ENCODE measurements around the gene SYNPR. TPM values are rescaled to one million over a fixed set of nuclear protein-coding genes. Genes with fewer than 3 reads are reported as not detected.
A peak's percentile ranks its signal among the peaks of the same experiment; 100 is the strongest.

SYNPR gene
- total RNA-seq, 4 donors from 2014 or later: not detected

DNA sequence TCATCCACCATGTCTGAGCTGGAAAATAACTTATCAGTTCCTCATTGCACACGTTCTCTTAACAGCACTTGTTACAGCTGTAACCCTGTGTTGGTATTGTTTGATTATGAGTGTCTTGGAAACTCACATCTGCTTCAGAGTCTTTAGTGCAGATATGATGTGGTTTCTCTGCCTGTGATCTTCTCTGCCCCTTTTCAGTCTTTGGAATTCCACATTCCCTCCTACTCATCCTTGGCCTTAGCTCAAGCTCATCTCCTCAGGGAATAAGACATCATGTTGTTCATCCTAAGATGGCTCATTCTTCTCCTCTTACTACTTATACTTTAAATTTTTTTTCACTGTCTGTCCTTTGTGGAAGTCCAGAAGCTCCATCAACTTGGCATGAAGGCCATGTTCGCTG, 77.7 kb downstream of the SYNPR start:
- WGBS, 2 donors (ENCODE audit: low coverage in 1 of 2): 58% methylated on average over 2 of the region's 2 CpGs; no CpG with 5 or more reads in 1 of the 2 donors
- Histone ChIP-seq H3K4me1 (peaks cover 0 to 16% (median 4%) of the 10 kb centered on the region in 4 donors), H3K27ac (no peak overlapping the region), H3K27me3 (no peaks in the 10 kb centered on the region), H3K36me3 (no peaks in the 10 kb centered on the region), H3K4me3 (no peak overlapping the region), H3K9me3 (no peaks in the 10 kb centered on the region)
- TF ChIP-seq POLR2A (IDR thresholded peaks at IDR 0.05) (no peak), EP300 (IDR thresholded peaks at IDR 0.05; ENCODE audit: low read depth) (no peak), POLR2AphosphoS5 (IDR thresholded peaks at IDR 0.05) (no peak)
- TF ChIP-seq, protein P1, sequence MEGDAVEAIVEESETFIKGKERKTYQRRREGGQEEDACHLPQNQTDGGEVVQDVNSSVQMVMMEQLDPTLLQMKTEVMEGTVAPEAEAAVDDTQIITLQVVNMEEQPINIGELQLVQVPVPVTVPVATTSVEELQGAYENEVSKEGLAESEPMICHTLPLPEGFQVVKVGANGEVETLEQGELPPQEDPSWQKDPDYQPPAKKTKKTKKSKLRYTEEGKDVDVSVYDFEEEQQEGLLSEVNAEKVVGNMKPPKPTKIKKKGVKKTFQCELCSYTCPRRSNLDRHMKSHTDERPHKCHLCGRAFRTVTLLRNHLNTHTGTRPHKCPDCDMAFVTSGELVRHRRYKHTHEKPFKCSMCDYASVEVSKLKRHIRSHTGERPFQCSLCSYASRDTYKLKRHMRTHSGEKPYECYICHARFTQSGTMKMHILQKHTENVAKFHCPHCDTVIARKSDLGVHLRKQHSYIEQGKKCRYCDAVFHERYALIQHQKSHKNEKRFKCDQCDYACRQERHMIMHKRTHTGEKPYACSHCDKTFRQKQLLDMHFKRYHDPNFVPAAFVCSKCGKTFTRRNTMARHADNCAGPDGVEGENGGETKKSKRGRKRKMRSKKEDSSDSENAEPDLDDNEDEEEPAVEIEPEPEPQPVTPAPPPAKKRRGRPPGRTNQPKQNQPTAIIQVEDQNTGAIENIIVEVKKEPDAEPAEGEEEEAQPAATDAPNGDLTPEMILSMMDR (IDR thresholded peaks at IDR 0.05): no peak
- intact Hi-C loops (cut with DNase I; ENCODE audit: low total_unique reads): no loop called here
- no peak for DNase-seq
- in situ Hi-C loops (cut with MboI; ENCODE audit: low pct_ligation_motif_present in 1 of 4, low pct_unique_long_range_greater_than_20kb in 1 of 4, low sequenced_read_pairs in 3 of 4): loop anchor here in 2 of 4 donors (10.0 to 25.0 kb wide), 2 partner anchors 206 to 459 kb away; partner anchors contain the start of gene C3orf49 (in 2 of the 2)

DNA sequence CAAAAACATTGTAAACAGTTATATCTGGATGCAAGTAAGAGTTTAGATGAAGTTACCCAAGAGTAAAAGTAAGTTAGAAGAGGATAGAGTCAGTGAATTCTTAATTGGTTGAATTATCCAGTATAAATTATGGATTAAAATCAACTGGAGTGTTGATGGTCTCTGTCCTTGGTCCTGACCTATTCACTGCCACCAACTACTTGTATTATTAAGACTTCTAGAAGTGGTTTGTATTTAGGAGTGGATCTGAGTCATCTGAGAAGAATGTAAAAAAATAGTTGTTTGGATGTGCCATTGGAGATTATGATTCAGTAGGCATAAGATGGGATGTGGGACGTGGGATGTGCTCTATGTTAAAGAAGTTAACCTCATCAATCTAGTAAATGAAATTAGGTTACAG, 86.4 kb downstream of the SYNPR start:
- no peaks in the 10 kb centered on the region for H3K27me3 ChIP-seq
- no peak for DNase-seq
- H3K4me3 ChIP-seq: no peak overlapping the region
- intact Hi-C loops (cut with DNase I; ENCODE audit: low total_unique reads): no loop called here
- in situ Hi-C loops (cut with MboI; ENCODE audit: low pct_ligation_motif_present in 1 of 4, low pct_unique_long_range_greater_than_20kb in 1 of 4, low sequenced_read_pairs in 3 of 4): loop anchor here in 1 of 4 donors (25.0 kb wide), 1 partner anchor 198 kb away; no protein-coding TSS in a partner anchor
- H3K27ac ChIP-seq: no peak overlapping the region
- 0 to 41% methylated on average over 1 of the region's 1 CpG for WGBS, 2 donors (ENCODE audit: low coverage in 1 of 2)
- no peaks in the 10 kb centered on the region for H3K9me3 ChIP-seq
- H3K4me1 ChIP-seq: no peaks in the 10 kb centered on the region
- TF ChIP-seq, protein P1 (IDR thresholded peaks at IDR 0.05): no peak
- TF ChIP-seq POLR2AphosphoS5 (IDR thresholded peaks at IDR 0.05) (no peak), EP300 (IDR thresholded peaks at IDR 0.05; ENCODE audit: low read depth) (no peak), POLR2A (IDR thresholded peaks at IDR 0.05) (no peak)
- no peaks in the 10 kb centered on the region for H3K36me3 ChIP-seq

DNA sequence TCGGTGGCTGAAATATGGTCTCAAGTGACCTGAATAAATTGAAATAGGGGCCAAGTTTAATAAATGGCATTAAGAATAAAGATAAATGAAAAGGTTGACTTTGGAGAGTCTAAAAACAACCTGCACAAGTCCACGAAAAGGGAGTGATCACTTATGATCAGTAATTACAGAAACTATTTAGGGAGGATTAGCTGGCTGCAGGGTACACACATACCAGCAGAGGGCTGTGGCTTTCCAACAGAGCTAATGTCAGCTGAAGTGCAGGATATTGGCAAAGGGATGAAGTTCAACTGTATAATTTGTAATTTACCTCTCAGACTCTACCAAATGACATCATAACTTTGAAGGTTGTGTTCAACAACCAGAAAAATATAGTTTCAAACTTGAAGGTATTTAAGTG, 86.8 kb downstream of the SYNPR start:
- no peak overlapping the region for H3K4me3 ChIP-seq
- H3K27me3 ChIP-seq: no peaks in the 10 kb centered on the region
- 70 to 86% methylated on average over 1 to 2 of the region's 2 CpGs for WGBS, 2 donors (ENCODE audit: low coverage in 1 of 2)
- DNase-seq: no peak
- in situ Hi-C loops (cut with MboI; ENCODE audit: low pct_ligation_motif_present in 1 of 4, low pct_unique_long_range_greater_than_20kb in 1 of 4, low sequenced_read_pairs in 3 of 4): loop anchor here in 1 of 4 donors (25.0 kb wide), 1 partner anchor 197 kb away; no protein-coding TSS in a partner anchor
- intact Hi-C loops (cut with DNase I; ENCODE audit: low total_unique reads): no loop called here
- H3K4me1 ChIP-seq: no peaks in the 10 kb centered on the region
- H3K36me3 ChIP-seq: no peaks in the 10 kb centered on the region
- TF ChIP-seq, protein P1 (IDR thresholded peaks at IDR 0.05): peak in 3 of 5 experiments; percentile 26 to 32 (median 28)
- TF ChIP-seq EP300 (IDR thresholded peaks at IDR 0.05; ENCODE audit: low read depth): no peak
- no peak overlapping the region for H3K27ac ChIP-seq
- H3K9me3 ChIP-seq: no peaks in the 10 kb centered on the region

DNA sequence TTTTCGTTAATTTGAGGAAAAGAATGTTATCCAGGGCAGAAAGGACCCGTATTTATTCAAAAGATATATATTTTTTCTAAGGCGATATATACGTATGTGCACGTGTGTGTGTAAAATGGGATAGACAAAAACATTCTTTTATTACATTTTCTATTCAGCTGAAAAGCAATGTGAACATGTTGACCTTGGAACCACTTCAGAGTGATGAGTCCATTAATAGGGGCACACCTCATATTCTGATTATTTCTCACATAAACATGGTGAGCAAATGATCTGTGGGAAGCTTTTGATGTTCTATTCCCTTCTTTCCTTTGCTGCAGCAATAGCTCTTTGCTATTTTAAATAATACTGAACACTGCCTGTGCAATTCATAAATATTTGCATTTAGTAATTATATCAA, 87.6 kb downstream of the SYNPR start:
- 82 to 89% methylated on average over 5 of the region's 5 CpGs for WGBS, 2 donors (ENCODE audit: low coverage in 1 of 2)
- in situ Hi-C loops (cut with MboI; ENCODE audit: low pct_ligation_motif_present in 1 of 4, low pct_unique_long_range_greater_than_20kb in 1 of 4, low sequenced_read_pairs in 3 of 4): loop anchor here in 1 of 4 donors (25.0 kb wide), 1 partner anchor 197 kb away; no protein-coding TSS in a partner anchor

More for the DNA sequence above, 87.6 kb downstream of the SYNPR start:
- no peak overlapping the region for H3K27ac ChIP-seq
- no peak for TF ChIP-seq POLR2A (IDR thresholded peaks at IDR 0.05)
- no peak for TF ChIP-seq POLR2AphosphoS5 (IDR thresholded peaks at IDR 0.05)
- TF ChIP-seq, protein P1 (IDR thresholded peaks at IDR 0.05): no peak
- no peak for TF ChIP-seq EP300 (IDR thresholded peaks at IDR 0.05; ENCODE audit: low read depth)
- H3K9me3 ChIP-seq: no peaks in the 10 kb centered on the region
- no peaks in the 10 kb centered on the region for H3K4me1 ChIP-seq
- intact Hi-C loops (cut with DNase I; ENCODE audit: low total_unique reads): no loop called here
- DNase-seq: no peak
- no peak overlapping the region for H3K4me3 ChIP-seq
- H3K36me3 ChIP-seq: no peaks in the 10 kb centered on the region
- H3K27me3 ChIP-seq: no peaks in the 10 kb centered on the region
